GM12878 (cell line): ENCODE measurements around the gene TUBB4B. TPM values are rescaled to one million over a fixed set of nuclear protein-coding genes. Genes with fewer than 3 reads are reported as not detected.

Source experiments
- ATAC-seq: fragments of 200-7000 bp; cut with Tn5 transposase; 3 replicates; pipeline ENCODE4 v1.9.1; 2020; ENCODE audit warnings: mild to moderate bottlenecking, moderate library complexity
- BruUV-seq: library from RNA; stranded (reverse); fragments of 400-500 nt; replicated peaks from 2 replicates; lab custom pipeline; 2021; lab: Mats Ljungman, UMichigan
- CTCF ChIA-PET: fragments of 300-600 bp; sonication (Branson Sonifier 250); formaldehyde crosslinking; extraction: SDS; loops from one replicate; lab custom pipeline; 2021; ENCODE audit warnings: inconsistent platforms; lab: Yijun Ruan, JAX
- POLR2A ChIA-PET: fragments of 350-600 bp; formaldehyde crosslinking; extraction: SDS; loops from one replicate; lab custom pipeline; 2021; ENCODE audit warnings: inconsistent platforms; lab: Charles Lee
- RAD21 ChIA-PET: fragments of 300-600 bp; sonication (Branson Sonifier 250); formaldehyde crosslinking; loops from one replicate; lab custom pipeline; 2023; ENCODE audit warnings: antibody characterized with exemption; ENCODE audit not compliant: unreplicated experiment; lab: Charles Lee
- SMC1A ChIA-PET: fragments of 300-600 bp; sonication (Branson Sonifier 250); formaldehyde crosslinking; loops from one replicate; lab custom pipeline; 2023; ENCODE audit not compliant: unreplicated experiment, uncharacterized antibody; lab: Charles Lee
- DNase-seq: peaks from one replicate; pipeline ENCODE4 v3.0.0-alpha.2; 2011; ENCODE audit warnings: low read depth, low spot score
- FAIRE-seq: peaks from 3 replicates; lab custom pipeline; 2011; peaks lifted over from hg19 to GRCh38; lab: Jason Lieb, UNC
- H2AFZ ChIP-seq: 2 replicates; pipeline ENCODE4 v1.6.0; 2011; ENCODE audit warnings: low read depth, low read length, control low read depth; ENCODE audit not compliant: control insufficient read depth
- H3K27ac ChIP-seq: 2 replicates; pipeline ENCODE4 v1.5.1; 2011; ENCODE audit warnings: control low read depth; ENCODE audit not compliant: control insufficient read depth, insufficient read depth
- H3K27me3 ChIP-seq, 2 experiments: replicated peaks in 1 of 2; 2 replicates each; pipeline versions ENCODE4 v1.6.0 to v1.6.1; 2011; ENCODE audit warnings: low read length in 1 of 2; ENCODE audit not compliant: control insufficient read depth in 2 of 2, insufficient read depth in 2 of 2
- H3K36me3 ChIP-seq, 2 experiments: 2 replicates each; pipeline ENCODE4 v1.5.1; 2011; ENCODE audit warnings: low read length in 1 of 2; ENCODE audit not compliant: control insufficient read depth in 2 of 2, insufficient read depth in 2 of 2
- H3K4me1 ChIP-seq: 2 replicates; pipeline ENCODE4 v1.6.1; 2011; ENCODE audit warnings: mild to moderate bottlenecking, low read length, moderate library complexity, mixed read lengths; ENCODE audit not compliant: control insufficient read depth, insufficient read depth
- H3K4me2 ChIP-seq: 2 replicates; pipeline ENCODE4 v1.6.0; 2011; ENCODE audit warnings: control low read depth; ENCODE audit not compliant: control insufficient read depth, insufficient read depth
- H3K4me3 ChIP-seq: fragments of 200-600 bp; sonication (generic); 2 replicates; pipeline ENCODE4 v1.5.1; 2016
- H3K79me2 ChIP-seq: 2 replicates; pipeline ENCODE4 v1.6.0; 2011; ENCODE audit warnings: low read length; ENCODE audit not compliant: control insufficient read depth, insufficient read depth
- H3K9ac ChIP-seq: 2 replicates; pipeline ENCODE4 v1.8.0; 2011; ENCODE audit warnings: low read length, control low read depth, mixed read lengths; ENCODE audit not compliant: control insufficient read depth, insufficient read depth
- H3K9me3 ChIP-seq: replicated peaks from 3 replicates; pipeline ENCODE4 v1.5.1; 2011; ENCODE audit warnings: mild to moderate bottlenecking, low read length; ENCODE audit not compliant: control insufficient read depth, insufficient read depth
- H4K20me1 ChIP-seq: 2 replicates; pipeline ENCODE4 v1.6.0; 2011; ENCODE audit not compliant: control insufficient read depth, insufficient read depth
- MEF2B ChIP-seq: fragments of 450-650 bp; IDR thresholded peaks from 2 replicates; pipeline ENCODE4 v1.6.1; 2018; ENCODE audit warnings: mild to moderate bottlenecking, moderate library complexity; ENCODE audit not compliant: partially characterized antibody, poor library complexity, severe bottlenecking
- TCF12 ChIP-seq: IDR thresholded peaks from 2 replicates; pipeline ENCODE4 v1.6.1; 2011; ENCODE audit warnings: low read depth, mild to moderate bottlenecking, low read length
- ZBTB33 ChIP-seq: fragments of 450-650 bp; IDR thresholded peaks from 2 replicates; pipeline ENCODE4 v1.6.1; 2017; ENCODE audit warnings: mild to moderate bottlenecking
- WGBS: methylation state at CpG from one replicate; pipeline ENCODE4 v1.1.6; 2016; ENCODE audit warnings: low lambda C conversion rate; ENCODE audit not compliant: insufficient replicate concordance, insufficient coverage; ENCODE audit errors: missing lambda C conversion rate; 5-methylcytosine and 5-hydroxymethylcytosine counted together
- in situ Hi-C: fragments of 300-500 bp; cut with MboI; formaldehyde crosslinking; loops from 9 replicates; pipeline ENCODE4 v1.14.3; 2018; ENCODE audit warnings: mixed read lengths
- intact Hi-C: fragments of 100-400 bp; cut with micrococcal nuclease; formaldehyde crosslinking; loops from one replicate; pipeline ENCODE4 v1.14.2; 2022; ENCODE audit not compliant: unreplicated experiment
- polyA plus RNA-seq, 11 experiments: library from polyadenylated mRNA; depleted of rRNA in 4 of 11; unstranded in 6 of 11; stranded (reverse) in 5 of 11; fragments of >200 nt; fragmentation: Nextera tagmentation in 4 of 11; fragmentation: Illumina TruSeq in 1 of 11; extraction: Ambion mirVana in 4 of 11; extraction: Trizol in 1 of 11; gene quantifications; 1 replicate in 1 of 11; 2 replicates in 10 of 11; pipeline versions ENCODE4 v1.2.1 to v1.2.3, GENCODE V29; 2011 to 2016; ENCODE audit warnings: inconsistent platforms in 2 of 11, missing spikeins in 2 of 11, low read depth in 1 of 11
- total RNA-seq, 4 experiments: library from RNA; depleted of rRNA in 3 of 4; stranded (reverse); fragments of >200 nt in 3 of 4; fragmentation: Illumina TruSeq in 1 of 4; extraction: Trizol in 1 of 4; gene quantifications; 2 replicates each; pipeline versions ENCODE4 v1.2.1 to v1.2.3, GENCODE V29; 2013 to 2021

The TUBB4B gene
- total and polyA plus RNA-seq, 10 of the 15 experiments (the other 5 are each of a cell fraction or from before 2014, with no cell fraction given), result 23.0 to 532 (median 254) TPM

- ATAC-seq (no peak), DNase-seq (no peak), FAIRE-seq (no peak)
- SMC1A ChIA-PET, result interaction anchor here (0.9 to 2.4 kb wide), 5 partner anchors 18 to 169 kb away, joined by 3 to 6 read pairs (median 4); partner anchors contain the start of gene TOR4A
- WGBS, result 66% methylated on average over 13 of the region's 13 CpGs
- TF ChIP-seq ZBTB33 (0 out of 2 replicates have a peak, but pooled peaks have one; percentile 44), MEF2B (peak; percentile 13), TCF12 (no peak)
- in situ Hi-C loops (no loop called here), intact Hi-C loops (loop anchor here (5.0 kb wide), 1 partner anchor 451 kb away; no protein-coding TSS in a partner anchor)
- CTCF ChIA-PET, result interaction anchor here (0.8 to 5.3 kb wide), 20 partner anchors 13 to 290 kb away, joined by 3 to 52 read pairs (median 4); partner anchors contain the start of genes ANAPC2, CYSRT1, EXD3 and NOXA1
- no peaks in the 10 kb centered on the region for H3K9me3 ChIP-seq
- no TSS peak for BruUV-seq
- POLR2A ChIA-PET, result interaction anchor here (1.5 to 9.2 kb wide), 4 partner anchors 15 to 155 kb away, joined by 7 to 112 read pairs (median 11); partner anchors contain the start of genes CYSRT1, NELFB, RNF208 and SSNA1
- H3K4me3 ChIP-seq, result no peak overlapping the region
- H3K9ac ChIP-seq, result no peak overlapping the region
- peaks cover 3 to 10% of the 10 kb centered on the region in 2 experiments for H3K36me3 ChIP-seq
- no peak overlapping the region for H3K27ac ChIP-seq
- no peak overlapping the region for H2AFZ ChIP-seq
- no peaks in the 10 kb centered on the region for H3K27me3 ChIP-seq
- peaks cover 4% of the 10 kb centered on the region; the same call in 1 of the 2 replicates for H4K20me1 ChIP-seq
- H3K4me2 ChIP-seq, result 0 out of 2 replicates have a peak overlapping the region, but pooled peaks have one; percentile 17
- peaks cover 24% of the 10 kb centered on the region for H3K79me2 ChIP-seq
- peaks cover 35% of the 10 kb centered on the region for H3K4me1 ChIP-seq
- RAD21 ChIA-PET, result interaction anchor here (0.9 to 4.6 kb wide), 8 partner anchors 14 to 110 kb away, joined by 3 to 20 read pairs (median 4); partner anchors contain the start of genes ANAPC2, SSNA1 and TOR4A
Measured at GRCh38 chr9:137237759-137238726, 3.0 kb upstream of the TUBB4B start.
